ENCODE results near the gene ARL2.

GRCh38 chr11:64989416-64989815 is 24.5 kb upstream of the ARL2 start:
- no peak for TF ChIP-seq CTCF (IDR thresholded peaks at IDR 0.05)
- no peak for TF ChIP-seq POLR2A (IDR thresholded peaks at IDR 0.05)
